ENCODE results near the gene GID8.

Gene GID8

GRCh38 chr20:62935204-62935967, 2.6 kb upstream of the GID8 start:
- H3K9me3 ChIP-seq (ENCODE audit: insufficient read depth, low read length): no peaks in the 10 kb centered on the region
- H3K79me2 ChIP-seq (ENCODE audit: insufficient read depth, low read length): peaks cover 93% of the 10 kb centered on the region
- H2AFZ ChIP-seq (ENCODE audit: low read depth, low read length, severe bottlenecking): no peak overlapping the region
- H3K9ac ChIP-seq (ENCODE audit: low read length): no peak overlapping the region
- peaks cover 6% of the 10 kb centered on the region; the same call in 1 of the 2 replicates for H3F3A ChIP-seq (ENCODE audit: insufficient read depth)
- TF ChIP-seq EZH2phosphoT487 (conservative IDR thresholded peaks at IDR 0.05; ENCODE audit: low read length): no peak
- TF ChIP-seq, protein P1, sequence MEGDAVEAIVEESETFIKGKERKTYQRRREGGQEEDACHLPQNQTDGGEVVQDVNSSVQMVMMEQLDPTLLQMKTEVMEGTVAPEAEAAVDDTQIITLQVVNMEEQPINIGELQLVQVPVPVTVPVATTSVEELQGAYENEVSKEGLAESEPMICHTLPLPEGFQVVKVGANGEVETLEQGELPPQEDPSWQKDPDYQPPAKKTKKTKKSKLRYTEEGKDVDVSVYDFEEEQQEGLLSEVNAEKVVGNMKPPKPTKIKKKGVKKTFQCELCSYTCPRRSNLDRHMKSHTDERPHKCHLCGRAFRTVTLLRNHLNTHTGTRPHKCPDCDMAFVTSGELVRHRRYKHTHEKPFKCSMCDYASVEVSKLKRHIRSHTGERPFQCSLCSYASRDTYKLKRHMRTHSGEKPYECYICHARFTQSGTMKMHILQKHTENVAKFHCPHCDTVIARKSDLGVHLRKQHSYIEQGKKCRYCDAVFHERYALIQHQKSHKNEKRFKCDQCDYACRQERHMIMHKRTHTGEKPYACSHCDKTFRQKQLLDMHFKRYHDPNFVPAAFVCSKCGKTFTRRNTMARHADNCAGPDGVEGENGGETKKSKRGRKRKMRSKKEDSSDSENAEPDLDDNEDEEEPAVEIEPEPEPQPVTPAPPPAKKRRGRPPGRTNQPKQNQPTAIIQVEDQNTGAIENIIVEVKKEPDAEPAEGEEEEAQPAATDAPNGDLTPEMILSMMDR (IDR thresholded peaks at IDR 0.05; ENCODE audit: insufficient read depth, low read length, poor library complexity, severe bottlenecking): no peak
- H3K27ac ChIP-seq (ENCODE audit: low read depth, low read length): no peak overlapping the region
- H3K4me2 ChIP-seq (ENCODE audit: low read depth, low read length, poor library complexity, severe bottlenecking): no peak overlapping the region
- H4K20me1 ChIP-seq (ENCODE audit: low read depth, low read length): peaks cover 18% of the 10 kb centered on the region; the same call in 1 of the 2 replicates
- H3K27me3 ChIP-seq (ENCODE audit: low read length): no peaks in the 10 kb centered on the region
- H3K36me3 ChIP-seq (ENCODE audit: low read length): no peaks in the 10 kb centered on the region; the same call in 1 of the 2 replicates
- no peak overlapping the region for H3K4me3 ChIP-seq (ENCODE audit: insufficient read depth, low read length, poor library complexity, severe bottlenecking)
- H3K9me2 ChIP-seq (replicated peaks; ENCODE audit: insufficient read depth, low read length): no peaks in the 10 kb centered on the region

- H3K79me2 ChIP-seq (ENCODE audit: insufficient read depth, low read length): peaks cover 93% of the 10 kb centered on the region
- H2AFZ ChIP-seq (ENCODE audit: low read depth, low read length, severe bottlenecking): no peak overlapping the region
- peak overlapping the region; percentile 80 for H3K4me2 ChIP-seq (ENCODE audit: low read depth, low read length, poor library complexity, severe bottlenecking)
- H3K36me3 ChIP-seq (ENCODE audit: low read length): no peaks in the 10 kb centered on the region; the same call in 1 of the 2 replicates
- H3K9me3 ChIP-seq (ENCODE audit: insufficient read depth, low read length): no peaks in the 10 kb centered on the region
- no peak for TF ChIP-seq EZH2phosphoT487 (conservative IDR thresholded peaks at IDR 0.05; ENCODE audit: low read length)
- TF ChIP-seq, protein P1 (IDR thresholded peaks at IDR 0.05; ENCODE audit: insufficient read depth, low read length, poor library complexity, severe bottlenecking): no peak
- H3K9ac ChIP-seq (ENCODE audit: low read length): no peak overlapping the region
- H3K27ac ChIP-seq (ENCODE audit: low read depth, low read length): no peak overlapping the region
- H3F3A ChIP-seq (ENCODE audit: insufficient read depth): no peaks in the 10 kb centered on the region; the same call in 1 of the 2 replicates
- H4K20me1 ChIP-seq (ENCODE audit: low read depth, low read length): peaks cover 18% of the 10 kb centered on the region; the same call in 1 of the 2 replicates
- no peak overlapping the region for H3K4me3 ChIP-seq (ENCODE audit: insufficient read depth, low read length, poor library complexity, severe bottlenecking)
- H3K9me2 ChIP-seq (replicated peaks; ENCODE audit: insufficient read depth, low read length): no peaks in the 10 kb centered on the region
- no peaks in the 10 kb centered on the region for H3K27me3 ChIP-seq (ENCODE audit: low read length)
Observed at GRCh38 chr20:62935968-62936585, 1.9 kb upstream of the GID8 start.

- H3K4me2 ChIP-seq (ENCODE audit: low read depth, low read length, poor library complexity, severe bottlenecking): peak overlapping the region; percentile 80
- H3K79me2 ChIP-seq (ENCODE audit: insufficient read depth, low read length): peaks cover 93% of the 10 kb centered on the region
- peak overlapping the region; percentile 69 for H3K27ac ChIP-seq (ENCODE audit: low read depth, low read length)
- H2AFZ ChIP-seq (ENCODE audit: low read depth, low read length, severe bottlenecking): peak overlapping the region; percentile 93
- peak overlapping the region; percentile 94 for H3K9ac ChIP-seq (ENCODE audit: low read length)
- peaks cover 13% of the 10 kb centered on the region; the same call in 1 of the 2 replicates for H4K20me1 ChIP-seq (ENCODE audit: low read depth, low read length)
- peak overlapping the region; percentile 71 for H3K4me3 ChIP-seq (ENCODE audit: insufficient read depth, low read length, poor library complexity, severe bottlenecking)
- H3K9me2 ChIP-seq (replicated peaks; ENCODE audit: insufficient read depth, low read length): no peaks in the 10 kb centered on the region
- TF ChIP-seq EZH2phosphoT487 (conservative IDR thresholded peaks at IDR 0.05; ENCODE audit: low read length): no peak
- TF ChIP-seq, protein P1 (IDR thresholded peaks at IDR 0.05; ENCODE audit: insufficient read depth, low read length, poor library complexity, severe bottlenecking): no peak
- H3K27me3 ChIP-seq (ENCODE audit: low read length): no peaks in the 10 kb centered on the region
- no peaks in the 10 kb centered on the region; the same call in 1 of the 2 replicates for H3F3A ChIP-seq (ENCODE audit: insufficient read depth)
- H3K9me3 ChIP-seq (ENCODE audit: insufficient read depth, low read length): no peaks in the 10 kb centered on the region
- no peaks in the 10 kb centered on the region; the same call in 1 of the 2 replicates for H3K36me3 ChIP-seq (ENCODE audit: low read length)
Observed at GRCh38 chr20:62937268-62938104, 461 bp upstream of the GID8 start.

Measured in SU-DHL-6 (cell line).